Measurements from ENCODE around the gene OVCA2.
A peak's percentile ranks its signal among the peaks of the same experiment; 100 is the strongest.
"Not testable (repeated sequence)": the region's sequence is repeated elsewhere in the genome, so short reads cannot be mapped to it uniquely, and the experiment has no call there.

The OVCA2 gene

DNA sequence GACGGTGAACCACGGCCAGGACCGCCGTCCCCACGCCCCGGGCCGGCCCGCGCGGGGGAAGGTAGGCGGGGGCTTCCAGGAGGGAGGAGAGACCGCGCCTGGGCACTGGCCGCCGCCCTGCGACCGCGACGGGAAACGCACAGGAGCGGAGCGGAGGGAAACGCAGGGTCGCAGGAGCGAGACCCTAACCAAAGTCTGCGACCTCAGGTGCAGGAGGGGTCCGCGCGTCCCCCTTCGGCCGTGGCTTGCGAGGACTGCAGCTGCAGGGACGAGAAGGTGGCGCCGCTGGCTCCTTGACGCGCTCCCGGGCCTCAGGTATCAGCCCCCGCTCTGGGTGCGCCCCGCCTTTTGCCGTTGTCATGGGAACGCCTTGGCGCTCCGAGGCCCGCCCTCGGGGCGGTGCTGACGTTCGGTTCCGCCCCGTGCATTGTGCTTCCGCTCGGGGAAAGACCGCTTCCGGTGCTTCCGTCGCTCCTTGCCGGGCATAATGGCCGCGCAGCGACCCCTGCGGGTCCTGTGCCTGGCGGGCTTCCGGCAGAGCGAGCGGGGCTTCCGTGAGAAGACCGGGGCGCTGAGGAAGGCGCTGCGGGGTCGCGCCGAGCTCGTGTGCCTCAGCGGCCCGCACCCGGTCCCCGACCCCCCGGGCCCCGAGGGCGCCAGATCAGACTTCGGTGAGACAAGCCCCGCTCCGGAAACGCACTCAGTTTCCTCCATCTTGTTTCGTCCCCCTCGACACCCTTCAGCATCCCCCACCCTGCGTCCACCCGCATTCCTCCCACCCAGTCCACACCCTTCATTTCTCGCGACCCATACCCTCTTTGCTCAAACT lies at the start of gene OVCA2:
OVCA2 (plus strand) TSS at position 462 of the 829 bp plus-strand sequence; CDS start at position 488, 26 bp downstream.
- peak; percentile 98 for DNase-seq (ENCODE audit: low read depth)

DNA sequence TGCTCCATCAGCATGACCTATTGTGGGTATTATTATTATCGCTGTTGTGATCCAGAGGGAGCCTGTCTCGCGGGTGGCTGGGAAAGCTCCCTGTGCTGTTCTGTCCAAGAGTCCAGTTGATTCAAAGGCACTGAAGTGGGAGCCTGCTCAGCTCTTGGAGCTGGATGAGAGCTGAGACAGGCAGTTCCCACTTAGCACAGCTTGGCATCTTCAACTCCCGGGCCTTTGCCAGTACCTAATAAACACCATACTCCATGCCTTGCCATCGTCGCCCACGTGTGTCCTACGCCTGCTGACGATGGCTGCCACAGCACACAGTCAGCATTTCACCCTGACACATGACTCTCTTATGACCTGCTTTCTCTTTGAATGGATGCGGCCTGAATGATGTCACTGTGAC lies 49.3 kb upstream of the OVCA2 start:
- no peak for DNase-seq (ENCODE audit: low read depth)

DNA sequence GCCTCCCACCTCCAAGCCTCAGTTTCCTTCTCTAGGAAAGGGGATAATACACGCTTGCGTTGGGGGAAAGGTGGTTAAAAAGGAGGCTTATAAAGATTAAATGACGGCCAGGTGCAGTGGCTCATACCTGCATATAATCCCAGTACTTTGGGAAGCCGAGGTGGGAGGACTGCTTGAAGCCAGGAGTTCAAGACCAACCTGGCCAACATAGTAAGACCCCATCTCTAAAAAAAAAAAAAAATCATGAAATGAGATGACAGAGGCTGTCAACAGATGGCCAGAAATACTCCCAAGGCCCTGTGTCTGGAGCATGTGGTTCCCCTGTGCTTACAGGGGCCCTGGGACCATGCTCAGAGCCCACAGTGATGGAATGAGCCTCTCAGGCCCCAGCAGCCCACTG lies 47.1 kb upstream of the OVCA2 start:
- no peak for DNase-seq (ENCODE audit: low read depth)

DNA sequence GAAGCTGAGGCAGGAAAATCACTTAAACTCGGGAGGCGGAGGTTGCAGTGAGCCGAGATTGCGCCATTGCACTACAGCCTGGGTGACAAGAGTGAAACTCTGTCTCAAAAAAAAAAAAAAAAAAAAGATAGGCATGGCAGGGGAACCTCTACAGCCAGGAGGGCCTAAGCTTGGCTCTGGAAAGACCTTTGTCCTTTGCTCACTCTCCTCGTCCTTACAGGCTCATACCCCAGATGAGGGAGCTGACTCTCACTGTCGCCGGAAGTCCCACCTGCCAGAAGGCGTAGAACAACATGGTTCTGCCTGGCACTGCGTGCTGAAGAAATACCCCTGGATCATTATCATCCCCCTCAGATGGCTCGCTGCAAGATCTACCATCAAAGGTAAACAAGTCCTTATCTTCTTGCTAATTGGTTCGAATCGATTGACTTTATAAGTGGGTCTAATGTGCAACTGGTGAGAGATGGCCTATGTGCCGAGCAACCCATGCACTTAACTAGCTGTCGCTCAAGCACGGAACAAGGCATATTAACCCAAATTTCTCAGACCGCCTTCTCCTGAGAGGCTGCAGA lies 46.4 kb upstream of the OVCA2 start:
- no peak for DNase-seq (ENCODE audit: low read depth)

DNA sequence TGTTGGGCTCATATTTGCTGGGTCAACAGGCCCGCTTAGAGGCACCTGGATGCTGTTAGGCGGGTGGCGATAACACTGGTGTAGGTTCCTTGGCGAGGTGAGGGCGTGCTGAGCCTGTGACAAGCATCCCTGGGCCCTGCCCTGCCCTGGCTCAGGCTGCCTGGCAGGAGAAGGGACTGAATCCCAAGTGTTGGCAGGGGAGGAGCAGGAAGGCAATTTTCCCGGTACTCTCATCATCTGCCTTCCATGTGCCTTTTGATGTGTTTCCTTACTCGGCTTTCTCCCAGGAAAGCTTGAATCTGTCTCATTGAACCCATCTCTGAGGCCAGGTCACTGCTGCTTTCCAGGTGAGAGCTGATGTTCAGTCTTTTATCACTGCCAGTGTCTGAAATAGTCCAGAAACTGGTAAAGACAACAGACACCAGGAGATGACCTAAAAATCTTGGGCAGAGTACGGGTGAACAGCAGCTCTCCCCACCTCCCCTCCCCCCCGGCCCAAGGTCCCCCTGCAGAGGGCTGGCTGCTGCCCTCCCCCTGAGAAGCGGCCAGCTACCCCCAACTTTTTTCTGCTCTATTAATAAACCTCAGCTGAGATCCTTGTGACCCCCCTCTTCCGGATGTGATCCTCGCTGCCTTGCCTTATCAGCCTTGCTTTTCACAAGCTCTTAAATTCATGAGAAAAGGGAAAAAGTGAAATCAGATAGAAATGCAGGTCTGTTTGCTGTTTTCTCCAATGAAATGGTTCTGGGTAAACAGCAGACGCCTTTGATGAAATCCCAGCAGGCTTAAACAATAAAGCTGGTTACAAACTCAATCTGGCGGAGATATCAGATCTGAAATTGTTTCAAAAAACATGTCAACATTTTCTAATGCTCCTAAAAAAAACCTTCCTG lies 45.7 kb upstream of the OVCA2 start:
- DNase-seq (ENCODE audit: low read depth), result no peak

DNA sequence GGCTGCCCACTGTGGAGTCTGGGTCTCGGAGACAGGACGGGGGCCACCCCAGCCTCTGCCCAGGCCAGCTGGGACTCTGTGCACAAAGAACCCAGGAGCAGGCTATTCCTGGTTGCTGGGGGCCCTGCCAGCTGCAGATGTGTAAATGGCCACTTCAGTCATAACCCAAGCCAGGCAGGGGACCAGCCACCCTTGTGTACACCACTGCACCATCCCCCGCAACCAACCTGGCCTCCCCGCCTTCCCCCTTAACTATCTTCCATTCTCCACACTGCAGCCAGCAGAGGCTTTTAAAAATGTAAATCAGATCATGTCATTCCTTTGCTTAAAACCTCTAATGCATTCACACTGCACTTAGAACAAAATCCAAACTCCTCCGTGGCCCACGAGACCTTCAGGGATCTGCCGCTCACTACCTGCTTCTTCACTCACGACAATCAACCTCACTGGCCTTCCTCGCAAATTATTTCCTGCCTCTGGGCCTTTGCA lies 45.0 kb upstream of the OVCA2 start:
- no peak for DNase-seq (ENCODE audit: low read depth)

DNA sequence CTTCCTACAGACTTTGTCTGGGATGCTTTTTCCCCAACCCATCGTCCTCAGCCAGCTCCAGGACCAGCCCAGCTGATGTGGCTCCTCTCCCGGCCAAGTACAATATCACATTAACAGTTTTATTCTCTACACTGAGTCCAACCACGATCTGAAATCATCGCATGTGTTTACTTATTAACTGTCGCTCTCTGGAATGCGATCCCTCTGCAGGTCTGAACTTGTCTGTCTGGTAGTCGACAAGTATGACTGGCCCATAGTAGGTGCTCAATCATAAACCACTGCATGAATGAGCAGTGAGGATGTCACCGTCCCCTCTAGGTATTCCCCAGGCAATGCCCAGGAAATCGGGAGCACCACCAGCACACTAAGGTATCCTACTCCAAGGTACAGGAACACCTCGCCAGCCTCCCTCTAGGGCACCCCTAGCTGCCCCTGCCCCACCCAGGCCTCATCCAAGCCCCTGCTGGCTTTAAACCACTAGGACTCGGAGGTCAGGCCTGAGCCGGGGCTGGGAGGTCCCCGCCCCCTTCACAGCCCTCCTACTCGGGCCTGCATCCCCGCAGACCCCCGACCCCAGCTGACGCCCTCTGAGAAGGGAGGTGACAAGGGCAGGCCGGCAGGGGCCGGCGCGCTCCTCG lies 44.4 kb upstream of the OVCA2 start:
- DNase-seq (ENCODE audit: low read depth), result no peak

DNA sequence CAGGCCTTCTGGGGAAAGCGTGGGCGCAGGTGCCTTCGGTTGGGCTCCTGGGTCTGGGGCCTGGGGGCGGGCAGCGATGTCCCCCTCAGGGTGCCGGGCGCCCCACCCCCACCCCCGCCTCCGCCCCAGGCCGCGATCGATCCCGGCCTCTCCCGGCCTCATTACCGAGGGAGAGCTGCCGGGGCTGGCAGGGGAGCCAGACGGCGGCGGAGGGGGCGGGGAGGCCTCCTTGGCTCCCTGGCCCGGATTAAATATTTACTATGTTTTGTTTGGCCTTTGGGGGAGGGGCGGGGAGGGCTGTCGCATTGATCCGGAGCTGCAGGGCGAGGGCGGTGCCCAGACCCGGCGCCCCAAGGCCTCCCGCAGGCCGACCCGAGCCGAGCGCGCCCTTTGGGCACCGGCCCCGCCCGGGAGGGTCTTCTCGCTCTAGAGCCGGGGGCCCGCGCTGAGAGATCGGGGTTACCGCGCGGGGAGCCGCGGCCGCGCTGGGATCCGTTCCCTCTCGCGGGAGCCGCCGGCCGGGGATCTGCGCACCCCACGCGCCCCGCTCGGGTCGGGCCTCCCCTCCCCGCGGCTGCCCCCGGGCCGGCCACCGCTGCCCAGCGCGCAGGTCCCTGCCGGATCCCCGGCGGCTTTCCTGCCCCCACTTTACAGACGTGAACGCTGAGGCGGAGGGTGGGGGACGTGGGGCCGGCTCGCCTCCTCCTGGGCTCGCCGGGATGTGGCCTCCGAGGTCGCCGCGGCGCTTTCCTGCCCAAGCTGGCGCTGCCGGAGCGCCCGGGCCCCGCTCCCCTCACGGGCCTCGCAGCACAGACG lies 43.7 kb upstream of the OVCA2 start:
- no peak for DNase-seq (ENCODE audit: low read depth)

DNA sequence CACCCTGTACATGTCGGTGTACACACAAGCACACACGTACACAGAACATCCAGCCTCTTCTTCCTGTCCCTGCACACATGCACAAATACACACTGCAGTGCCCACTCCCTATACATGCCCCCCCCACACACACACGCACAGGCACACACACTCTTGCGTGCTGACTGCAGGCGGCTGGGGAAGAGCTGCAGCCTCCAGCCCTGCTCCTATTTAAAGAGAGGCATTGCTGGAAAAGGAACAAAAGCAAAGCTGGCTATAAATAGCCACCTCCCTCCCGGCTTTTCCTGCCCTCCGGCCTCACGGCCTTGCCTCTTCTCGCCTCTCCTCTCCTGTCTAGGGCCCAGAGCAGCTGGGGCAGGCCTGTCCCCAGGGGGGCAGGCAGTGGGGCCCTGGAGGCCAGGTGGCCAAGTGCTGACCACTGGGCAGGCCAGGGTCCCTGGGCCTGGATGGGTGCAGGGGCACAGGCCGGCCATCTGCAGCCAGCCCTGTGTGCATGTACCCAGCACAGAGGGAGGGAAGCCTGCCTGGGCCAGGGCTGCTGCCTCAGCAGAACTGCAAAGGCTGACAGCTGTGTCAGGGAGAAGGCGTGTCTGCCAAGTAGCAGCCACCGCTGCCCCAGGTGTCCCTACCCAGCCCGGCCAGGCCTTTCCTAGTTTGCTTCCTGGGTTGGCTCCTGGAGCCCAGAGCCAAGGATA lies 42.1 kb upstream of the OVCA2 start:
- no peak for DNase-seq (ENCODE audit: low read depth)

DNA sequence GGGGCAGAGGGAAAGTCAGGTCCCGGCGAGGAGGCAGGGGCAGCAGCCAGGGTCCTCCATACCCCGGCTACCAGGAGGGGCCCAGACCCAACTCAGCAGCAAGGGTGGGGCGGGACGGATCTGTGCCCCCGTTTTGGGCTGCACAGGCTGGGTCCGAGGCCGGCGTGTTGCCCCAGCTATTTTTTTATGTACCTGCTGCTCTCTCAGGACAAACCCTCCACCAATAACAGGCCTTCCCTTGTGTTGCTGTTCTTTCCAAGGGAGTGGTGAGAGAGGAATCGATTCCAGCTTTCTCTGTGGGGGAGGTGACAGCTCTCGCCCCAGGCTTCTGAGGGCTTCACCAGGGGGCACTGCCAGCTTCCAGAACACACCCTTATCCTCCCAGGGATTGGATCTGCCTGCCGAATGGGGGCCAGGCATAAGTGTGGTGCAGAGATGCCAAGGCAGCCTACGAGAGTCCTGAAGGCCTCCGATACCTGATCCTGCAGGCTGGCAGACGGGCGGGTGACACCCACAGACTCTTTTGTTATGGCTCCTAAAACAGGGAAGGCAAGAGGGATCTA lies 39.0 kb upstream of the OVCA2 start:
- no peak for DNase-seq (ENCODE audit: low read depth)

DNA sequence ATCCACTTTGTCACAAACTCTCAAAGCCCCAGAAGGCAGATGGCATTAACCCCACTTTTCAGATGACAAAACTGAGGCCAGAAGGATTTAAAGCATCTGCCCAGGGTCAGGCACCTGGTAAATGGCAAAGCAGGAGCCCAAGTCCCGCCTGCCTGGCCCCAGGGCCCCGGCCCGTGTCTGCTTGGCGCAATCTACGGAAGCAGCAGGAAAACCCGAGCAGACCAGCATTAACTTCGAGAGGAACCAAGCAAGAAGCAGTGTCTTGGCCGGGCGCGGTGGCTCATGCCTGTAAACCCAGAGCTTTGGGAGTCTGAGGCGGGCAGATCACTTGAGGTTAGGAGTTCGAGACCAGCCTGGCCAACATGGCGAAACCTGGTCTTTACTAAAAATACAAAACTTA lies 38.3 kb upstream of the OVCA2 start:
- DNase-seq (ENCODE audit: low read depth), result no peak

DNA sequence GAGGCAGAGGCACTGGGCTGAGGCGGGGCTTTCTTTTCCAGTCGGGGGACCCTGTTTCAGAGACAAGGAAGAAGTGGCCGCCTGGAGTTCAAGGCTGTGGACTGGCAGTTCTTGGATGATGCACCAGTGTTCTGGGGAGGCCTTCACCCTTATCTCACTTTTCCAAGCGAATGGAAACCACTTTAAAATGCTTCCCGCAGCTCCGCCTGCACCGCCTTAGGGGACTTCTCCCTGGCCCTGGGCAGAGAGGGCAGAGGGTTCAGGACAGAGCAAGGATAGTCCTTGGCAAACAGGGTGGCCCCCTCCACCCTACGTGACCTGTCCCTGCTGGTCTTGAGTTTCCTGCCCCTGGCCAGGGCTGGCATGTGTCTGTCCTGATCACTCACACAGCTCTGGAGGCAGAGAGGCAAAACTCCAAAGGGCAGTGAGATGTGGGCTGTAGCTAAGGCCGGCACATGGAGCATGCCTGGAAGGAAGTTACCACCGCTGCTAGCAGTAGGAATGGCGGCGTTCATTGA lies 37.3 kb upstream of the OVCA2 start:
- DNase-seq (ENCODE audit: low read depth), result no peak

DNA sequence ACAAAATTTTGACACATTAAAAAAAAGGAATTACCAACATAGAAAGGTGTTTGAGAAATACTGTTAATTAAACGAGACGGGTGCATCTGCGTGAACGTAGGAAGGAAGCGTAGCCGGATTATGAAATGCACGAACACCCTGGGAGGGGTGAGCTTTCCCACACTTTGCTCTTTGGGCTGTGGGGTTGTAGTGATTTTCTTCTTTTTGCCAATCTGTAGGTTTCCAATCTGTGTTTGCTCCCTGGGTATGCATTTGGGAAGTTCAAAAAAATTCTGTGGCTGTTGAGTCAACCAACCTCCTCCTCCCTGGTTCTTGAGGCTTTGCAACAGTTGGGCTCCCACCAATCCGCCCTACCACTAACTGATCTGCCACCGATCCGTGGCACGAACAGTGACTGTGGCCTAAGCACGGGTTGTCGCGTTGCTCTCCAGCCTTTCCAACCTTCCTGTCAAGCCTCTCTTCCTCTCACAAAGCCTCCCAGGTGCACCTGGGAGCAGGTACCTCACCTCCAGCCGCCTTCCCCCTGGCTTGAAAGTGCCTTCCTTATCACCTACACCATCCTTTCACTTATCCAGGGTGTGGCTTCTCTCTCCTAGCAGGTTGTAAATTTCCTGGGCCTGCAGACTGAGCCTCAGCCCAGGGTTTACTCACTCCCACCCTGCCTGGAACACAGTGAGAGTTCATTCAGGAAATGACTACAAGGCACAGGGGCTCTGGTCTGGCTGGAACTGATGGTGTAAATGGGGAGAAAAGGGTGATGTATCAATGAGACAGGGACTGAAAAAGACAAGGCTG lies 33.3 kb upstream of the OVCA2 start:
- DNase-seq (ENCODE audit: low read depth), result no peak

DNA sequence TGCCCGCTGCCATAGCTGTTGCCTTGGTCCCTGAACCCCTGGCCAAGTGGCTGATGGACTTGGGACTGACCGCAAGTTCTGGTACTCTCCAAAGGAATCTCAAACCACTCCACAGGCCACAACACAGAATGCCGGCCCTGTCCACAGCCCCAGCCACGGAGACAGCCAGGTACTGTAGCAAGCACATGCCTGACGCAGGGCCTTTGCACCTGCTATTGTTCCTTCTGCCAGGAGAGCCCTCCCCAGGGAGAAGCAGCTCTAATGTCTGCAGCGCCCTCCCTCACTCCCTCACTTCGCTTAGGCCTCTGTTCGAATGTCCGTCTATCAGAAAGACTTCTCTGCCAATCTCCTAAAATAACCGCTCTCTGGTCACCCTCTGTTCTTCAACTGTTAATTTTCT lies 32.1 kb upstream of the OVCA2 start:
- DNase-seq (ENCODE audit: low read depth), result no peak

DNA sequence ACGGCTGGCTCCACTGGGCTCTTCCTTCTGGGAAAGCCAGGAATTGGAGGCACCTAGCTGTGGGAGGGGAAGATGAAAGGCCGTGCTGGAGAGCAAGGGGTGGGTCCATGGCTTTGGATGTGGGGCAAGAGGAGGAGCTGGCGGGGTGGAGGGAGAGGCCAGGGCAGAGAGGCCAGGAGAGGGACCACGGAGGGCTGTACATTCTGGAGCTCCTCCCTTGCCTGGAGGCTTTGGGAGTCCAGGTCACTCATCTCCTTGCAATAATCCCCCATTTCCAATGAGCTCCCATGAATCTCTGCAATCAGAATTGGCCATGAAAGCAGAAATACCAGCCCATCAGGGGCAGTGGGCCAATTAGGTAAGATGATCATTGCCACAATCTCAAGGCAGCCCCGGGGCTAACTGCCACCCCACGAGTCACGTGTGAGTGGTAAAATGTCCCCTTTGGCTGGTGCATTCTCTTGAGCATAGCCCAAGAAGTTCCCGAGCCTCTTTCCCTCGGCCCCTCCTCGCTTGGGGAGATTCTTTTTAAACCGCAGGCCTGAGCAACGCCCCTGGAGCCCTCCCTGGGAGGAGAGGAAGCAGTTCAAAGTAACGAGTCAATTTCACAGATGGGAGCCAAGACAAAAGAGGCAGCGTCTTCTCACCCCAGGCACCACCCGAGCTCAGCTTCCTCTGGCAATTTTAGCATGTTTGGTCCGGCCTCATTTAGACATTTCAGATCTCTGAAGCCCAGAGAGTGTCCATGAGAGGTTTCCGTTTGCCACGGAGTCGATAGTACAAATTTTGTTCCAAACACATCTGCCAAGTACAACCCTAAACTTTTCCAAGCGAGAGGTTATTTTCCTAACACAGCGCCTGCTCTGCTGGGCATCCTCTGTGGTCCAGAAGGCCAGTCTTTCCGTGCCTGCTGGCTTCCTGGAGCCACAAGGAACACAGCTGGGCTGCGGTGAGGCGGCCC lies 30.1 kb upstream of the OVCA2 start:
- DNase-seq (ENCODE audit: low read depth), result no peak

DNA sequence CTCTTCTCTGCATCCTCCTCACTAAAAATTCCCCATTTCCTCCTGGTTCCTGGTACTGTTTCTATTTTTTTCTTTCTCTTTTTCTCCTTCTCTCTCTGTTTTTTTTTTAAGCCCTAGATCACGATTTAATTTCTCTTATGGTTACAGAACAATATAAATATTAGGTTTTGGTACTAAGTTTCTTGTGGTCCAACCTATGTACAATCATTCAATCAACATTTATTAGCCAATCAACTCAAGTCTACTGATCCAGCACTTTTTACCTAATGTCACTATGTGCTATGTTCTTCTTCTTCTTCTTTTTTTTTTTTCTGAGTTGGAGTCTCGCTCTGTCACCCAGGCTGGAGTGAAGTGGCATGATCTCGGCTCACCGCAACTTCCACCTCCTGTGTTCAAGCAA lies 29.3 kb upstream of the OVCA2 start:
- no peak for DNase-seq (ENCODE audit: low read depth)

DNA sequence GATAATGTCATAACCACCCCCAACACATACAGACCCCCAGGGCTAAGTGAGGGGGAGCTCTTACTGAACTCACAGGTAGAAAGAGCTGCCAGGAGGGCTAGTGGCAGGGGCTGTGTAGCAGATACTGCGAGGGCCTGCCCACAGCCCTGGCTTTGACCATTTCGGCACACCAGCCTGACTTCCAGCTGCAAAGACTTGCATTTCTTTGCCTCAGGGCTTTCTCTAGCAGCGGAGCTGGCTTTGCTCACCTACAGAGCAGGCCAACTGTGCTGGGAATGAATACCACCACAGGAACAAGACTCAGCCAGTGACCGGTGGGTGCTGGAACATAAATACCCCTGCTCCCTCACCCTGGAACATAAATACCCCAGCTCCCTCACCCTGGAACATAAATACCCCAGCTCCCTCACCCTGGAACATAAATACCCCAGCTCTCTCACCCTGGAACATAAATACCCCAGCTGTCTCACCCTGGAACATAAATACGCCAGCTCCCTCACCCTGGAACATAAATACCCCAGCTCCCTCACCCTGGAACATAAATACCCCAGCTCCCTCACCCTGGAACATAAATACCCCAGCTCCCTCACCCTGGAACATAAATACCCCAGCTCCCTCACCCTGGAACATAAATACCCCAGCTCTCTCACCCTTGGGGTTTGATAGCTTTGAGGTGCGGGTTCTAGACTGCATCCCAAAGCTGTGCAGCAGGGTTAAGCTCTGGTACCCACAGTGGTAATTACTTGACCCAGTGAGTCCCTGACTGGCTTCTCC lies 28.4 kb upstream of the OVCA2 start:
- not testable (repeated sequence) for DNase-seq (ENCODE audit: low read depth)
